DND-41 (cell line): ENCODE results near the gene RTN4RL1.

ENCODE experiments used
- EZH2 ChIP-seq: IDR thresholded peaks from 3 replicates; pipeline ENCODE4 v1.6.1; 2012; ENCODE audit warnings: borderline replicate concordance, low read depth, mild to moderate bottlenecking, moderate library complexity, low read length, inconsistent platforms; ENCODE audit not compliant: severe bottlenecking
- TF ChIP-seq, protein P1 (sequence below): IDR thresholded peaks from 2 replicates; pipeline ENCODE4 v1.5.1; 2012; ENCODE audit warnings: borderline replicate concordance, low read length, moderate library complexity, mild to moderate bottlenecking; ENCODE audit not compliant: poor library complexity, severe bottlenecking; ENCODE audit errors: extremely low read depth

DNA sequence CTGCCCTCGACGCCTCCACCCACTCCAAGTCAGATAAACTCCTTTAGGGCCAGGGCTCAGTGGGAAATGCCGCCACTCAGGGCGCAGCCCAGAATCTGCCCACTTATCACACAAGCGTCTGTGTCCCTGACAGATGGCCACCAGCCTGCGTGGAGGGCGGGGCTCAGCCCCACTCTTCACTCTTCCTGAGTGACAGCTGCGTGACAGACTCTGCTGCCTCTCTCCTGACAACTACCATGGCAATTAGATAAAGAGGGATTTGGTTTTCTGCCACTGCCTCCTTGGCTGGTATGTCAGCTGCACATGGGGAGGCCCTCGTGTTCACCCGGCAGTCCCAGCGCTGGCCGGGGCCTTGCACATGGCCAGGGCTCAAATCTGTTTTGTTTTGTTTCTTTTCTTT, 96.2 kb downstream of the RTN4RL1 start:
- TF ChIP-seq EZH2: no peak
- TF ChIP-seq, protein P1, sequence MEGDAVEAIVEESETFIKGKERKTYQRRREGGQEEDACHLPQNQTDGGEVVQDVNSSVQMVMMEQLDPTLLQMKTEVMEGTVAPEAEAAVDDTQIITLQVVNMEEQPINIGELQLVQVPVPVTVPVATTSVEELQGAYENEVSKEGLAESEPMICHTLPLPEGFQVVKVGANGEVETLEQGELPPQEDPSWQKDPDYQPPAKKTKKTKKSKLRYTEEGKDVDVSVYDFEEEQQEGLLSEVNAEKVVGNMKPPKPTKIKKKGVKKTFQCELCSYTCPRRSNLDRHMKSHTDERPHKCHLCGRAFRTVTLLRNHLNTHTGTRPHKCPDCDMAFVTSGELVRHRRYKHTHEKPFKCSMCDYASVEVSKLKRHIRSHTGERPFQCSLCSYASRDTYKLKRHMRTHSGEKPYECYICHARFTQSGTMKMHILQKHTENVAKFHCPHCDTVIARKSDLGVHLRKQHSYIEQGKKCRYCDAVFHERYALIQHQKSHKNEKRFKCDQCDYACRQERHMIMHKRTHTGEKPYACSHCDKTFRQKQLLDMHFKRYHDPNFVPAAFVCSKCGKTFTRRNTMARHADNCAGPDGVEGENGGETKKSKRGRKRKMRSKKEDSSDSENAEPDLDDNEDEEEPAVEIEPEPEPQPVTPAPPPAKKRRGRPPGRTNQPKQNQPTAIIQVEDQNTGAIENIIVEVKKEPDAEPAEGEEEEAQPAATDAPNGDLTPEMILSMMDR: no peak
